Erythroblast (primary cell): ENCODE results near the gene C19orf81.

Source experiments
- GATA1 ChIP-seq: IDR thresholded peaks from 2 replicates; pipeline ENCODE4 v1.6.1; 2011; ENCODE audit warnings: low read depth, mild to moderate bottlenecking, control low read depth, low read length, moderate library complexity
- POLR2A ChIP-seq: IDR thresholded peaks from 2 replicates; pipeline ENCODE4 v1.6.1; 2011; ENCODE audit warnings: mild to moderate bottlenecking, low read length

DNA sequence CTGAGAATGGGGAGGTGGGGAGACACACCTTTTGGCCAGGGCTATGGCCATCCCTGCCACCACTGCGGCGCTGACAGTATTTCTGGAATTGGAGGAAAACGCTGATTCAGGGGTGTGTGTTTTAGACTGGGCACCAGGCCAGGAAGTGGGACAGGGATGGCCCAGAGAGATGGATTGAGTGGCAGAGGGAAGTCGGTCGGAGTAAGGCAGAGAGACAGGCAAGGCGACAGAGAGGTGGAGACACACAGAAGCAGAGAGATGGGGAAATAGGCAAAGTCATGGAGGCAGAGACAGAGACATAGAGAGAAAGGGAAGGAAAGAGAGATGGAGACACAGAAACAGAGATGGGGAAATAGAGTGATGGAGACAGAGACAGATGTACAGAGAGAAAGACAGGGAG lies 4.1 kb upstream of the C19orf81 start:
- TF ChIP-seq POLR2A (no peak), GATA1 (no peak)
